ENCODE measurements around the gene VSIR.
A peak's percentile ranks its signal among the peaks of the same experiment; 100 is the strongest.

VSIR gene

GRCh38 chr10:71714592-71714991, 58.7 kb downstream of the VSIR start:
- Histone ChIP-seq H4K20me1 (ENCODE audit: insufficient read depth, low read length, poor library complexity, severe bottlenecking) (no peaks in the 10 kb centered on the region), H3K9me2 (replicated peaks; ENCODE audit: low read depth, low read length) (no peaks in the 10 kb centered on the region), H3K9me3 (ENCODE audit: insufficient read depth, low read depth, low read length) (no peaks in the 10 kb centered on the region), H3F3A (ENCODE audit: low read depth) (no peaks in the 10 kb centered on the region), H3K4me2 (ENCODE audit: low read depth, low read length, poor library complexity, severe bottlenecking) (no peak overlapping the region), H3K36me3 (ENCODE audit: insufficient read depth, low read length) (no peaks in the 10 kb centered on the region), H3K4me1 (ENCODE audit: insufficient read depth, low read length, poor library complexity, severe bottlenecking) (peaks cover 25% of the 10 kb centered on the region), H2AFZ (ENCODE audit: low read length) (no peak overlapping the region), H3K9ac (ENCODE audit: low read depth, low read length, poor library complexity, severe bottlenecking) (peak overlapping the region; percentile 65), H3K79me2 (ENCODE audit: insufficient read depth, low read length) (no peaks in the 10 kb centered on the region), H3K27me3 (ENCODE audit: insufficient read depth, low read length, poor library complexity, severe bottlenecking) (no peaks in the 10 kb centered on the region), H3K4me3 (ENCODE audit: low read length, poor library complexity, severe bottlenecking) (no peak overlapping the region)
- no peak for TF ChIP-seq CTCF (conservative IDR thresholded peaks at IDR 0.05; ENCODE audit: low read length)
- TF ChIP-seq EZH2phosphoT487 (IDR thresholded peaks at IDR 0.05; ENCODE audit: borderline replicate concordance), result no peak

- Histone ChIP-seq H3K4me3 (ENCODE audit: low read length, poor library complexity, severe bottlenecking) (no peak overlapping the region), H3K9me2 (replicated peaks; ENCODE audit: low read depth, low read length) (no peaks in the 10 kb centered on the region), H3F3A (ENCODE audit: low read depth) (no peaks in the 10 kb centered on the region), H3K9me3 (ENCODE audit: insufficient read depth, low read depth, low read length) (no peaks in the 10 kb centered on the region), H3K27me3 (ENCODE audit: insufficient read depth, low read length, poor library complexity, severe bottlenecking) (no peaks in the 10 kb centered on the region), H3K36me3 (ENCODE audit: insufficient read depth, low read length) (no peaks in the 10 kb centered on the region), H3K4me2 (ENCODE audit: low read depth, low read length, poor library complexity, severe bottlenecking) (peak overlapping the region; percentile 40), H3K9ac (ENCODE audit: low read depth, low read length, poor library complexity, severe bottlenecking) (peak overlapping the region; percentile 65), H3K79me2 (ENCODE audit: insufficient read depth, low read length) (no peaks in the 10 kb centered on the region), H3K4me1 (ENCODE audit: insufficient read depth, low read length, poor library complexity, severe bottlenecking) (peaks cover 25% of the 10 kb centered on the region), H2AFZ (ENCODE audit: low read length) (peak overlapping the region; percentile 81), H4K20me1 (ENCODE audit: insufficient read depth, low read length, poor library complexity, severe bottlenecking) (no peaks in the 10 kb centered on the region)
- TF ChIP-seq CTCF (conservative IDR thresholded peaks at IDR 0.05; ENCODE audit: low read length), result no peak
- no peak for TF ChIP-seq EZH2phosphoT487 (IDR thresholded peaks at IDR 0.05; ENCODE audit: borderline replicate concordance)
Observed at GRCh38 chr10:71714031-71714410, 59.3 kb downstream of the VSIR start.

GRCh38 chr10:71713135-71714030, 59.9 kb downstream of the VSIR start:
- Histone ChIP-seq H3K9me2 (replicated peaks; ENCODE audit: low read depth, low read length) (no peaks in the 10 kb centered on the region), H3K4me1 (ENCODE audit: insufficient read depth, low read length, poor library complexity, severe bottlenecking) (peaks cover 25% of the 10 kb centered on the region), H3K79me2 (ENCODE audit: insufficient read depth, low read length) (no peaks in the 10 kb centered on the region), H3K9me3 (ENCODE audit: insufficient read depth, low read depth, low read length) (no peaks in the 10 kb centered on the region), H2AFZ (ENCODE audit: low read length) (peak overlapping the region; percentile 81), H3K4me3 (ENCODE audit: low read length, poor library complexity, severe bottlenecking) (no peak overlapping the region), H3K4me2 (ENCODE audit: low read depth, low read length, poor library complexity, severe bottlenecking) (peak overlapping the region; percentile 40), H3K9ac (ENCODE audit: low read depth, low read length, poor library complexity, severe bottlenecking) (peak overlapping the region; percentile 65), H3K36me3 (ENCODE audit: insufficient read depth, low read length) (no peaks in the 10 kb centered on the region), H4K20me1 (ENCODE audit: insufficient read depth, low read length, poor library complexity, severe bottlenecking) (no peaks in the 10 kb centered on the region), H3F3A (ENCODE audit: low read depth) (no peaks in the 10 kb centered on the region), H3K27me3 (ENCODE audit: insufficient read depth, low read length, poor library complexity, severe bottlenecking) (no peaks in the 10 kb centered on the region)
- no peak for TF ChIP-seq CTCF (conservative IDR thresholded peaks at IDR 0.05; ENCODE audit: low read length)
- no peak for TF ChIP-seq EZH2phosphoT487 (IDR thresholded peaks at IDR 0.05; ENCODE audit: borderline replicate concordance)
